GM19463 (cell line): ENCODE data around the gene KDM7A.

Source experiments
- ATAC-seq: cut with Tn5 transposase; IDR thresholded peaks from one replicate; pipeline ENCODE4 v1.9.1; 2021; ENCODE audit warnings: mild to moderate bottlenecking, moderate library complexity; ENCODE audit not compliant: unreplicated experiment

The KDM7A gene, protein sequence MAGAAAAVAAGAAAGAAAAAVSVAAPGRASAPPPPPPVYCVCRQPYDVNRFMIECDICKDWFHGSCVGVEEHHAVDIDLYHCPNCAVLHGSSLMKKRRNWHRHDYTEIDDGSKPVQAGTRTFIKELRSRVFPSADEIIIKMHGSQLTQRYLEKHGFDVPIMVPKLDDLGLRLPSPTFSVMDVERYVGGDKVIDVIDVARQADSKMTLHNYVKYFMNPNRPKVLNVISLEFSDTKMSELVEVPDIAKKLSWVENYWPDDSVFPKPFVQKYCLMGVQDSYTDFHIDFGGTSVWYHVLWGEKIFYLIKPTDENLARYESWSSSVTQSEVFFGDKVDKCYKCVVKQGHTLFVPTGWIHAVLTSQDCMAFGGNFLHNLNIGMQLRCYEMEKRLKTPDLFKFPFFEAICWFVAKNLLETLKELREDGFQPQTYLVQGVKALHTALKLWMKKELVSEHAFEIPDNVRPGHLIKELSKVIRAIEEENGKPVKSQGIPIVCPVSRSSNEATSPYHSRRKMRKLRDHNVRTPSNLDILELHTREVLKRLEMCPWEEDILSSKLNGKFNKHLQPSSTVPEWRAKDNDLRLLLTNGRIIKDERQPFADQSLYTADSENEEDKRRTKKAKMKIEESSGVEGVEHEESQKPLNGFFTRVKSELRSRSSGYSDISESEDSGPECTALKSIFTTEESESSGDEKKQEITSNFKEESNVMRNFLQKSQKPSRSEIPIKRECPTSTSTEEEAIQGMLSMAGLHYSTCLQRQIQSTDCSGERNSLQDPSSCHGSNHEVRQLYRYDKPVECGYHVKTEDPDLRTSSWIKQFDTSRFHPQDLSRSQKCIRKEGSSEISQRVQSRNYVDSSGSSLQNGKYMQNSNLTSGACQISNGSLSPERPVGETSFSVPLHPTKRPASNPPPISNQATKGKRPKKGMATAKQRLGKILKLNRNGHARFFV

DNA sequence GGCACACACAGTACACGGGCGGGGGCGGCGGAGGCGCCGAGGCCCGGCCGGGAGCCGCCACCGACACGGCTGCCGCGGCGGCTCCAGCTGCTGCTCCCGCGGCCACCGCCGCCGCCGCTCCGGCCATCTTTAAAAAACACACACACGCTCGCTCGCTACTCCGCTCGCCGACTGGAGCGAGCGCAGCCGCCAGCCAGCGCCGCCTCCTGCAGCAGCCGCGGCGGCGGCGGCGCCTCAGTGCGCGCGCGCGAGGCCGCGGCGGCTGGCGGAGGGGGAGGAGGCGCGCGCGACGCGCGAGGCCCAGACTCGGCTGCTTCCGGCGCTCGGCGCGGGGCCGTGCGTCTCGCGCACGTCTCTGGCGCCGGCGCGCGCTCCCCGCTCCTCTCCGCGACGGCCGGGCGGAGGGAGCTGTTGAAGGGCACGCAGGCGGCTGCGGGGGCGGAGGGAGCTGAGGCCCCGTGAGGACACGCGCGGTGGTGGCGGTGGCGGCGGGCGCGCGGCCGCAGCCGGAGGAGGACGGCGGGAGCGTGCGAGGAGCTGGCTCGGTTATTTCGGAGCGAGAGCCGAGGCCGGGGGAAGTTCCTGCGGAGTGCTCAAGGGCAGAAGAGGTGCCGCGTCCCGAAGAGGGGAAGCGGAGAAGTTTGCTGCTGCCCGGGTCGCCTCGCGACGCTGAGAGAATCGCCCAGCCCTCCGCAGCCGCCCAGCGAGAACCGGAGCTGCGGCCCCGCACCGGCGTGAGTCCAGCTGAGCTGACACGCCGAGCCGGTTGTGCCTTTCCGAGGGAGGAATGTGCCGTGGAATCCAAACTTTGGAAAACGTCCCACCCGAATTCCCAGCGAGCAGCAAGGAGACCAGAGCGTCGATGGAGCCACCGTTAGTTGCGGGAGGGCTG, at the start of gene KDM7A:
Gene KDM7A, minus strand, starts transcription at position 173 of the 892 bp plus-strand sequence. Its CDS starts 46 bp downstream, at position 127.
- ATAC-seq = peak; percentile 67

DNA sequence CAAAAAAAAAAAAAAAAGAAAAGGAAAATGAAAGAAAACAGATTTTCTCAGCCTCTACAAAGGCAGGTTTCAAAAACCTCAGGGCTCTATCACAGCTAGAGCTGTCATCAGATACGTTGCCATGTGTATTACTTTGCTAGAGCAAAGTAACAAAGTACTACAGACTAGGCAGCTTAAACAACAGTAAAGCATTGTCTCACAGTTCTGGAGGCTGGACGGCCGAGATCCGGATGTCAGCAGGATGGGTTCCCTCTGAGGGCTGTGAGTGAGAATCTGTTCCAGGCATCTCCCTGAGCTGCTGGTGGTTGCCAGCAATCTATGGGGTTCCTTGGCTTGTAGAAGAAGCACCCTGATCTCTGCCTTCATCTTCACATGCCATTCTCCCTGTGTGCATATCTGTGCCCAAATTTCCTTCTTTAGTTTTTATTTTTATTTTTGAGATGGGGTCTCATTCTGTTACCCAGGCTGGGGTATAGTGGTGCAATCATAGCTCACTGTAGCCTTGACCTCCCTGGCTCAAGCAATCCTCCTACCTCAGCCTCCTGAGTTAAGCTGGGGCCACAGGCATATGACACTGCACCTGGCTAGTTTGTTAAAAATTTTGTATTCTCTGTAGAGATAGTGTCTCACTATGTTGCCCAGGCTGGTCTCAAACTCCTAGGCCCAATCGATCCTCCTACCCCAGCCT, 48.9 kb upstream of the KDM7A start:
- ATAC-seq = no peak

DNA sequence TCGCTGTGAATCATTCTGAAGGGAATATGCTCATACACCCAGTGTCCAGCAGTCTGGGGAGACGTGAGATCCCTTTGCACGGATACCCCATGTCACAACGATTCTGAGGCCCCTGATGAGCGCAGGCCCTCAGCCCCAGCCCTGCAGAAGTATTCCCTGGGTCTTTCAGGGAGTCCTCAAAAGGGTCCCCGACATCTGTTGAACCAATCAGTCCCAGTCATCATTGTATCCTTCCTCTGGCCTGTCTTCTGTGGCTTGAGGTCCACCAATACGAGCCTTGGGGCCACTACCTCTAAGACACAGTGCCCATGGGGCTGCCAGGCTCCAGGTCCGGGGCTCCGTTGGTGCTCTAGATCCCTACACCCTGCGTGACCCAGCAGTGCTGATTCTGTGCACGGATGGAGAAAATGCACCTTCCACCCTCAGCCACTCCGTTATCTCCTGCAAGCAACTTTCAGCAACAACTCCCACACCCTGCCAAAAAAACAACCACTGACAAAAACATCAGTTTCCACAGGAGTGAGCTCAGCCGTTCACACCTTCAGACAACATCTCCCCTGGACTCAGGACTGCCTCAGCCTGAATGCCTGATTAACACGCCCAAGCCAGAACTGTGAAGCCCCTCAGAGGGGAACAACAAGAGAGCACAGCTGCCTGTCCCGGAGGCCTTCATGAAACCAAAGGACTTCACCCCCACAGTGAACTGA, 46.9 kb upstream of the KDM7A start:
- no peak for ATAC-seq

DNA sequence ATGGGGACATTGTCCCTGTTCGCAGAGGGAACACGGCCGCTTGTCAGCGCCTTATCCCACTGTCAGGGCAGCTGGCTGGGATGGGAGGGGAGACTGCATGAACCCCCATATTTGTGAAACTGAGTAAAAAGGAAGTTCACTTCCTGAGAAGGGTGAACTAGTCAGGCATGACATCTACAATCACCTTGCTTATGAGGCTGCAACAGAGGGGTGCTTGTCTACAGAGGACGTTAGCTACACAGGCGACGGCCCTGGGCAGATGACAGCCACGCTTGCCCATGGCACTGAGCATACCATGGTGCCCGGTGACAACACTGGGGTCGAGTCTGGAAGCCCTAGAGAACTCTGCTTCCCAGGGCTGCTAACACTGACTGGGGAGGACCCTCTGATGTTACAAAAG, 46.0 kb upstream of the KDM7A start:
- no peak for ATAC-seq

DNA sequence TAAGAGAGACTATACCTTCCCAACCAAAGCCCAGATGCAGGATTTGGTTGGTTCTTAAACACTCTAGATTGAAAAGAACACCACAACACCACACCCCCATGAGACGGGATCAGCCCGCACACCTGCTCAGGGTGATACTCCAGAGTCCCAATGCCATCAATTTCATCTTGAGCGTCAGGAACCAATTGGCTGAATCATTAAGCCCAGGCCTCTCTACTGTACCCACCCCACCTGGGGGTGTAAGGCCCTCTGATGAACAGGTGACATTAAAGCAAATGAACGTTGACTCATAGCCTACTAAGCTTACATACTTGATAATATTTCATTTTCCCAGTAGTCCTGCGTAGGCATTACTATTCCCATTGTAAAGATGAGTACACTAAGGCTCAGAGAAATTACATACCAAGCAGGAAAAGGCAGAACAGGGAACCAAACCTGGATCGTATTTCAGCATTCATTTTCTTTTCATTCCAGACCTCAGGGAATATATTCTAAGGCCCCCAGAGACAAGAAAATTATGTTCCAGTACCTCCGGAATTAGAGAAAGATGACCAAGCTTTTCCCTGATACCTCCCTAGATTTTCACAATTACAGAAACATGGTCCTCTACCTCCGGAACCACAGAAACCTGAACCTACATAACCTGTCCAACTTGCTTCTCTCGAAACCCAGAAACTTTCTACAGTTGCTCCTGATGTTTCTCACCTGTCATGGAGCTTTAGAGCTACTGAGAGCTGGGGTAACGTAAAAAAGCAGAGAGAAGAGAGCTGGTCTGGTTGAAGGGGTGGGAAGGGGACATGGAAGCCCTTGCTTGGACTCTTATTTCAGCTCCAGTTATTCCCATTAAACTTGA, 43.1 kb upstream of the KDM7A start:
- no peak for ATAC-seq

DNA sequence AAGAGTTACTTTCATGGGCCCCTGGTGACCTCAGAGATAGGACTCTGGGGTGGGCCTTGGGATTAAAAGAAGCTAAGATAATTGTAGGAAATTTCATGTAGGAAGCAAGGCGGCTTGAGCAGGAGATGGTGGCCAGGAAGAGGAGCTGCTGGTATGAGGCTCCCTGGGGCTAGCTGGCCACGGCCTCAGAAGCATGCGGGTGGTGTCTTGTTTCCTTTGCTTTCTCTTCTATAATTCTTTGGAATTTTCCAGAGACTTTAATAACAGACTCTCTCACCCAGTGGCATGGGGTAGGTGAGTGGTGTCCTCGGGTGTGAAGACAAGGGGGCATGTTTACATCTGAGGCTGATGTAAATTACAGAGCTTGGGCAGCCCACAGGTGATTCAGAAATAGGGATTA, 41.9 kb upstream of the KDM7A start:
- no peak for ATAC-seq

DNA sequence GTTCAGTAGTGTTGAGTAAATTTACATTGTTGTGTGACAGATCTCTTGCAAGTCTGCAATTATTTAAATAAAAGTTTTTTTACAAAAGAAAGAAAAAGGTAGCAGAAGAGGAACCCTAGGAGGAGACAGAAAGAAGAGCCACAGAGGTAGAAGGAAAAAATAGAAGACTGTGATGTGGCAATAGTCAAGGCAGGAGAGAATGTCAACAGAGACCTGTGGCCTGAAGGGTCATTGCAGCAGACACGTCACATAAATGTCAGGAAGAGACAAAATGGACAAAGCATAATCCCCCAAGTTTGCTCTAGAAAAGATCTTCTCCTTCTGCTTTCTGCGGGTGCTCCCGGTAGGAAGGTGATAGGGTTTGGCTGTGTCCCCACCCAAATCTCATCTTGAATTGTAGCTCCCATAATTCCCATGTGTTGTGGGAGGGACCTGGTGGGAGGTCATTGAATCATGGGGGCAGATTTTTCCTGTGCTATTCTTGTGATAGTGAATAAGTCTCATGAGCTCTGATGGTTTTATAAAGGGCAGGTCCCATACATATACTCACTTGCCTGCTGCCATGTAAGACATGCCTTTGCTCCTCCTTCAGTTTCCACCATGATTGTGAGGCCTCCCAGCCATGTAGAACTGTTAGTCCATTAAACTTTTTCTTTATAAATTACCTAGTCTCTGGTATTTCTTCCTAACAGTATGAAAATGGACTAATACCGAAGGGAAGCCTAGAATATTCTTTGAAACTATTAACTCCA, 41.1 kb upstream of the KDM7A start:
- ATAC-seq = no peak

DNA sequence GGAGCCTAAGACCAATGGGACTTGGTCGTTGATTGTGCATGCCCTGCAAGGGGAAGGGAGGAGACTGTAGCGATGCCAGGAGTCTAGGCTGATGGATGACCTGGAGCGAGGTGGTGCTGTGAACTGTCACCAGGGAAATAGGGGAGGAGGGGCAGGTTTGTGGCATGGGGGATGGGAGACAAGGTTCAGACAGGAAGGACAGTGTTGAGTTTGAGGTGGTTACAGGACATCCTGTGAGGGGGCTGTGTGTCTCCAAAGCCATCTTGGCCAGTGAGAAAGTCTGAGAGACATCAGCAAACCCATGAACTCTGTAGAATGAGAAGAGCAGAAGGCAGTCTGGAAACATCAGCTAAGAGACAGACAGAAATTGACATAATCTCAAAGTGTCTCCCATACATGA, 38.5 kb upstream of the KDM7A start:
- no peak for ATAC-seq

DNA sequence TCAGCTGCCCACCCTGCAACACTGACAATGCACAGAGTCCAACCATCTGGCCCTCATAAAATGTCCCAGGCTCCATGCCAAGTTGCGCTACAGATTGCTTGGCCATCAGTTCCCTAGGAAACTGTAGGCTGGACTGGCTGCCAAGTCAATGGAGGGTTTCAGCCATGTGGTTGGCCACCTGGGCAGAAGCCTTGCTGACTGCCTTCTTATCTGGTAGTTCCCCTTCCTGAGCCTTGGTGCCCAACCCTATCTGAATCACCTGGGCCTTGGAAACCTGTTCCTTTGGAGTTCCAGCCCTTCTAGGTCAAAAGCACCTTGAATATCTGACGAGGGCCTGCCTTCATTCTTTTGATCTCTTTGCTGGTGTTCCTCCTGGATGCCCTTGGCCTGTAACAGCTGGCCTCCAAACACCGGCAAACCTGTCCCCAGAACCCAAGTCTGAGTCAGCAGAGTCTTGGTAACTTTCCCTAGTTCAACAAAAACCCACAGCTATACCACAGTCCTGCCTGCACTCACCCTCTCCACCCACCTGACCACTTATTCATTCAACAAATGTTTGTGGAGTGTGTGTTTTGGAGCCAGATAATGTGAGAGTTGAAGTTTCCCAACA, 37.4 kb upstream of the KDM7A start:
- no peak for ATAC-seq

DNA sequence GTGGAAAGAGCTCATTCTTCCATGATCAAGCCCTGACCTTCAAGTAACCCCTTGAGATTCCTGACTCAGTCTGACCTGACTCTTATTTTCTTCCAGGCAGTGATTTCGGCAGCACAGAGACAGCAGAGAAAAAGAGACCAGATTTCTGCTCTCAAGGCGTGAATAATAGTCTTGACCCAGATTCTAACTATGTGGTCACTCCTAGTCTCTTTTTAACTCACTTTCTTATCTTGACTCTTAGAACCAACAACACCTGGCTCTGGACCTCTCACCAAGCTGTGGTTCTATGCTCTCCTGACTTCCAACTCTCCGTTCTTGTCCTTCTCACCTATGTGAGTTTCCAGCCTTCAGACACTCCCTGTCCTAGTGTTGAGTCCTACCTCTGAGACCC, 36.9 kb upstream of the KDM7A start:
- ATAC-seq = no peak

DNA sequence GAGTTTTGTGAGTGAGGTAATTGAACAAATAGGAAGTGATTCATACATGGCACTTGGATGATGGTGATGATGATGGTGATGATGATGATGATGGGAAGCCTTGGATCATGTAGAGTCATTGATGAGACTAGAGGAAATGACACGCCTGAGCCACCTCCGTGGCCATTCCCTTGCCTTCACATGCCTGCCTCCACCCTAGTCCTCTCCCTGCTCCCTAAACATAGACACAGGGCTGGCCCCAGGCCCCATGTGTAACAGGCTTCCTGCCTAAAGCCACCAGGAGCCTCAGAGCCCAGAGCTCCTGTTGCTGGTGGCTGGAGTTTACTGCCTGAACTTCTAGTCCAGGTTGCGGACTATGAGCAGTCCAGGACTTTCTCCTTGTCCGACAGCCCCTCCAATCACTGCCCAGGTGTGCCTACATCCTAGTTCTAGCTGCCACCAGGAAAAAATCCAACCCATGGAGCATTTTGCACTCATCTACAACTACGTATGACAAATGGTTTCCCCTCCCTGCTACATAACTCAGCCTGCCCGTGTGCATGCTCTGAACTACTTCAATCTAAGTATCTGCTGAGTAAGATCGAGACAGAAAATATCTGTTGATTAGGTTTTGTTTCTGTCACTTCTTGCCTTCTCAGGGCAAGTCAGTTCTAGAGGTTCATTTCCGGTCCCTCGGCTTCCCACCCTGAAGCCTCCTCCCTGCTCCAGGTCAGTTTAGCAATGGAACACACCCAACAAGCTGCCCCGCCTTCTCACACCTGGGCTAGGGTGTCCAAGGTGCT, 35.5 kb upstream of the KDM7A start:
- ATAC-seq = peak; percentile 60

DNA sequence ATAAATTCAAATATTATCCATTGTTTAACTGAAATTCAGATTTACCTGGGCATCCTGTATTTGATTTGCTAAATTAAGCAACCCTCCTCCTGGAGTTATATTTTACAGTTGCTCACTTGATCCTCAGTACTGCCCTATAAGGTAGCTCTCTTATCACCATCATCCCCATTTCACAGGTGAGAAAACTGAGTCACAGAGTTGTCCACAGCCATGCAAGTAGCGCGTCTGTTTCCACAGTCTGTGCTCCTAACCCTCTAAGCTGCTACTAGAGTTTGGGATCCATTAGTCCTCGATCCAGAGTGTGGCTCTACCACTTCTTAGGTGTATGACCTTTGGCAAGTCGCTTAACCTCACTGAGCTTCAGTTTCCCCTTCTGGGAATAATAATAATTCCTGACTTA, 34.9 kb upstream of the KDM7A start:
- no peak for ATAC-seq

DNA sequence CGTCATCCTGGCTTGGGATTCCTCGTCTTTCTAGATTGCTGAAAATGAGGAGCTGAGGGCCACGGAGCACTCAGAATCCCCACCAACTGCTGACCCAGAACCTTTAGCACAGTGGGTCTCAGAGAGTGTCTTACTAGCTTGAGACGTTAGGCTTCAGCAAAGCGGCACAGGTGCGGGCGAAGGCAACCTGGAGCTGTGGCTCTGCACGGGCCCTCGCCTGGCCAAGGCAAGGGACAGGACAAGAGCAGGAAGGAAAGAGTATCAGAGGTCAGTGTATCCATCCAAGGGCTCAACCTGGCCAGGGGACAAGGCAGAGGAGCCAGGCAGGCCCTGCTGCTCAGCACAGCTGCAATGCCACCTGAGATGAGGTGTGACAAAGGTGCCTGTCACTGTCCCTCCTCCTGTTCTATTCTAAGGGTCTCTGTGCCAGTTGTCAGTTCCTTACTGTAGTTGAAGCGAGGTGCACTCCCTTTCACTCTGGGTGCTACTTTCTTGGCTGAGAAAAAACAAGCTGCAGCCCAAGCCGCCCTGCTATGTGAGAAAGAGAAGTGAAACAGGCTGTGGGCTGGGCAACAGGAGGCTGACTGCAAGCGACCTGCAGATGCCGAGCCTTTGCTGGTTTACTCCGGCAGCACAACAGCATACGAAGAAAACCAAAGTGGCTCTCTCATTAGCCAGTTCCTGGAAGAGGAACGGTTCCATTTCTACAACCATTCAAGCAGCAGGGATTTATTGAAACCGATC, 33.3 kb upstream of the KDM7A start:
- ATAC-seq = peak; percentile 85

DNA sequence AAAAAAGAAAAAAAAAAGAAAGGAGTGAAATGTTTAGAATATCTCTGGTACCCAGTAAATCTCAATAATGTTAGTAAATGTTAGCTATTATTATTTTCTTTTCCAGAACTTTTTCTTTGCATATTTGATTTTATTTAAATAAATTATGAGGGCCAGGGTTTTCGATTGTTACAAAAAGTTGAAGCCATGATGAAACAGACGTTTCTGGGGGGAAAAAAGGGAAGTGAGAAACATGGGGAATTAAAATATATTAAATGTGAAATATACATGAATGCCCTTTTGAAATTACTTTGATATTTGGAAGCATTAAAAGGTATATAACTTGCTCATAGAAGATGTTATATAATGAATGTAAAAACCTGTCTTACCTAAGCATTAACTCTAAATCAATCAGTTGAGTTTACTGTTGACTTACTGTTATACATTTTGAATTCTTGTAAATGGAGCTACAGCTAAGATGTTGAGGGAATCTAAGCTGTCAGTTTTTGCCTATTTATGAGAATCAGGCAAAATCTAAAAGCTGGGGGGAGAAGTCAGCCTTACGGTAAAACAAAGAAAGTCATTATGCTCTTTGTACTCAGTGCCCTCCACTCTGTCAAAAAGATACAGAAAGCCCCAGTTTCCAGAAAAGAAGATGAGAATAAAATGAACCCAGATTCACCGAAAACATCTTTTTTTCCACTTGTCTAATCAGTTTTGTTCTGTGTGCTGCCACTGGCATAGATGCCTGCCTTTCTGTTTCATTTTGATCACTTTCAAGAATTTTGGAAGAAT, 30.0 kb upstream of the KDM7A start:
- ATAC-seq = no peak

DNA sequence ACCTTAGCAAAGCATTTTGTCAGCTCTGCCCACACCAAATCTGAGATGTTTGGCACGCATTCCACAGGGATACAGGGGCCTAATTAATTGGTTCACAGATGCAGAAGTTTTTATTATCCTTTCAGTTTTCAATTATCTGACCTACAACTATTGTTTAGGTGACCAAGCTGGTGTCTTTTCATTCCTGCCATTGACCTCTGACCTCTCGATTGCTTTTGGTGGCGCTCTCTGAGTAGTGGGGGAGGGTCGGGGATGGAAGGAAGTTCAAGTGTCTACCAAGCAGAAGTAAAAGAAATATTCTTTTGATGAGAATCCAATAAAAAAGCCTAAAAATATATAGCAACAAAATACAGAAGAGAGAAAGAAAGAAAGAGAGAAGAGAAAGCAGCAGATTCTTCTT, 28.8 kb upstream of the KDM7A start:
- ATAC-seq = no peak
